Activated CD8-positive, alpha-beta memory T cell treated with anti-CD3 and anti-CD28 coated beads for 36 hours (primary cell): ENCODE results near the gene UPK2. TPM values are rescaled to one million over a fixed set of nuclear protein-coding genes. Genes with fewer than 3 reads are reported as not detected.

ENCODE experiments used
- CTCF ChIA-PET: fragments of 350-600 bp; sonication (Branson Sonifier 250); formaldehyde crosslinking; loops from one replicate; lab custom pipeline; 2021; ENCODE audit warnings: antibody characterized with exemption; lab: Charles Lee
- POLR2A ChIA-PET: fragments of 350-600 bp; sonication (Branson Sonifier 250); formaldehyde crosslinking; loops from one replicate; lab custom pipeline; 2021; ENCODE audit warnings: antibody characterized with exemption; lab: Charles Lee
- total RNA-seq, 2 experiments: library from RNA; stranded (reverse); gene quantifications; one replicate each; pipeline ENCODE4 v1.2.3, GENCODE V29; 2021

The UPK2 gene
- not detected for total RNA-seq

DNA sequence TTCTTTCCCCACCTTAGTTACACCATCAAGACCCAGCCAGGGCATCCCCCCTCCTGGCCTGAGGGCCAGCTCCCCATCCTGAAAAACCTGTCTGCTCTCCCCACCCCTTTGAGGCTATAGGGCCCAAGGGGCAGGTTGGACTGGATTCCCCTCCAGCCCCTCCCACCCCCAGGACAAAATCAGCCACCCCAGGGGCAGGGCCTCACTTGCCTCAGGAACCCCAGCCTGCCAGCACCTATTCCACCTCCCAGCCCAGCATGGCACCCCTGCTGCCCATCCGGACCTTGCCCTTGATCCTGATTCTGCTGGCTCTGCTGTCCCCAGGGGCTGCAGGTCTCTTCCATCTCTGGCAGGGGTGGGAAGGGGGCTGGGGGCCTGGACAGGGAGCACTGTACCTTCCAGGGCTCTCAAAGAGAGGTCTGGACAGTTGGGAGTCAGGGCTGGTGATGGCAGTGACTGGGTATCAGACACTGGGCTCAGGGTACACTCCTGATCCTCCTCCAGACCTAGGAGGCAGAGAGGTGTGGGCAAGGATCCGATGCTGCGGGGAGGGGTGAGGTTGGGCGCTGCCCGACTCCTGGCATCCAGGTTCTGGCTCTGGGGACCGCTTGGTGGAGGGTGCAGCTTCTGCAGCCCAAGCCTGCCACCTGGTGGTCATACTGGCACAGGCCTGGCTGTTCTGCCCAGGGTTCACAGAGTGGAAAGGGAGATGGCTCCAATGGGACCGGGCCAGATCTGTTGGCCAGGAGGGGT is at the start of gene UPK2:
Gene UPK2 (plus strand): TSS at position 205 of the 753 bp plus-strand sequence. CDS start 53 bp downstream, at position 258.
- POLR2A ChIA-PET = no interaction called here
- CTCF ChIA-PET = interaction anchor here (0.7 to 5.2 kb wide), 20 partner anchors 13 to 346 kb away, joined by 3 to 32 read pairs (median 4); no protein-coding TSS in a partner anchor

DNA sequence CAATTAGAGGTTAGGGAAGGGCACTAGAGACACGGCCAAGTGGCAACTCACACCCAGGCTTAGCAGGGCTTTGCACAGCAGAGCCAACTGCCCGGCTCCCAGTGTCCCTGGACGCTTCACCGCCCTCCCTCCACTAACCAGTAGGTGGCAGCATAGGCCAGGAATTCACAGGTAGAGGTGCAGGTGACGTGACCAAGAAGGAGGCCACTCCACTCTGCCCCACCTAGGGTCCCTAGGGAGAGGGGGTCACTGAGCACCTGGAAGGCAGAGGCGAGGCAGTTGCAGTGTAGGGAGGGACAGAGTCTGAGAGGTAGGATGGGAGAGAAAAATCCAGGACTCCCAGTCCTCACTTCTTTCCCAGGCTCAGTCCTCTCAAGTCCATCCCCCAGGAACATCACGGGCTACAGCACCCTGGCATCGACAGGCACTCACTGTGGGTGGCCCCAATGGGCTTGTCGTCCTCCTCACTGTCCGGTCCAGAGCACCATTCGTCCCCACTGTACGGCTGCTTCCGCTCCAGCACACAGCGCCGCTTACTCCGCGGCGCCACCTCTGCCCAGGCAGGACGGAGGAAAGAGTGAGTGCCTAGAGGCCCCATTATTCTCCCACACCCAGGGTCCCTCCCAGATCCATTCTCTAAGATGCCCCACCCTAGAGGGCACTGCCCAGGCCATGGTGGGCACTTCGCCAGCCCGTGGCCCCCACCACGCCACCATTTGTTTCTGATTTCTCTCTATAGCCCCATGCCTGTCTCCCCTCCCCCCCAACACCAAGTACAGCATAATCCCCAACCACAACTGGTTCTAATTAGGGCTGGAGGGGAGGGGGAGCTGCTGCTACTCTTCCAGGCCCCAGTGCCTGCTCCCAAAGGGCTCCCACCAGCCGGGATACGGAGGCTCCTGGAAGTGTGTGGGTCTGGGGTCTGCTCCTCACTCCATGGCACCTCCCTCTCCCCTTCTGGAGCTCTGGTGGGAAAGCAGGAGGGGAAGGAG is 48.8 kb upstream of the UPK2 start:
- CTCF ChIA-PET = interaction anchor here (0.7 to 4.2 kb wide), 10 partner anchors 9 to 217 kb away, joined by 3 to 32 read pairs (median 6); partner anchors contain the start of gene UPK2
- POLR2A ChIA-PET = no interaction called here

DNA sequence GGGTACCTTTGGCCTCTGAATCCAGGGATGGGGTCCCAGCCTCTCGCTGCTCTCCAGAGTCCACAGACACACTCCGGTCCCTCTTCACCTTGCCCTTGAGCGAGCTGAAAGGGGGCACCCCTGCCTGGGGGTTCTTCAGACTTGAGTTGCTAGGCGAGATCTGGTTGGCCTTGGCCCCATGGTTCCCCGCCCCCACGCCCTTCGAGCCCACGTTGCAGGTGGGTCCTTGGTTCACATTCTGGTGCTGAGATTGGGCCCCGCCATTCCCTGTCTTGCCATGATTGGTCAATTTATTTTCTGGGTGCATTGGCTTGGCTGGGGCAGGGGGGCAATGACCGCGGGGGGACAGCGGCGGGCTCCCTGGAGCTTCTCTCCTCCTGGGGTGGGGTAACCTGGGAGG is 47.8 kb upstream of the UPK2 start:
- POLR2A ChIA-PET = interaction anchor here (0.7 kb wide), 1 partner anchor 22 kb away, joined by 6 read pairs; no protein-coding TSS in a partner anchor
- CTCF ChIA-PET = interaction anchor here (0.6 to 4.2 kb wide), 6 partner anchors 13 to 218 kb away, joined by 3 to 32 read pairs (median 5); partner anchors contain the start of gene UPK2

DNA sequence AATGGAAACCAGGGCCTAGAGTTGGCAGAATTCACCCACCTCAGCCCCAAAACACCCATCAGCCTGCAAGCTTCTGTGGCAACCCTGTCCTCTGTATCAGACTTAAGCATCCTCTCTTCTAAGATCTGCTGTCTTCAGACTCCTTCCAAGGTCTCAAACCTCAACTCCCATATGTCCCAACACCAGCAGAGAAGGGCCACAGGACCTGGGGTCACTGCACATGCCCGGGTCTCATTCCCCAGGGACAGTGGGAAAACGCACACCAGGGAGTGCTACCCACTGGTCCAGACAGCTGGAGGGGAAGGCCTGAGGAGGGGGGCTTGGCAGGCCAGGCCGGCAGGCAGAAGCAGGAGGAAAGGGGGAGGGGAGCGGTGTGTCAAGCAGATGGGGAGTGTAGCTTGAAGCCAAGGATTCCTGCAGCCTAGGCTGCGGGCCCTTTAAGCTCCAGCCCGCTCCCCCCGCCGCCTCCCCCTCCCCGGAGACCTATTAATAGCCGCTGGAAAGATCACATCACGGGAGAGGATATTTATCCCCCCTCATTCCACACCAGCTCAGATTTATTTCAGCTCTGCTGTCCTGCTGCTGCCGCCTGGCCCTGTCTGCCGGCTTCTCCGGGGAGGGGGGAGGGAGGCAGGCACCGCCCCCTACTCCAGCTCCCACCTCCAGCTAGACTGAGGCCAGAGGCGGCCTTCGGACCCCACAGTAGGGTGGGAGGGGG is 47.0 kb upstream of the UPK2 start:
- POLR2A ChIA-PET = interaction anchor here (0.6 to 0.7 kb wide), 3 partner anchors 21 to 337 kb away, joined by 4 to 6 read pairs (median 5); no protein-coding TSS in a partner anchor

DNA sequence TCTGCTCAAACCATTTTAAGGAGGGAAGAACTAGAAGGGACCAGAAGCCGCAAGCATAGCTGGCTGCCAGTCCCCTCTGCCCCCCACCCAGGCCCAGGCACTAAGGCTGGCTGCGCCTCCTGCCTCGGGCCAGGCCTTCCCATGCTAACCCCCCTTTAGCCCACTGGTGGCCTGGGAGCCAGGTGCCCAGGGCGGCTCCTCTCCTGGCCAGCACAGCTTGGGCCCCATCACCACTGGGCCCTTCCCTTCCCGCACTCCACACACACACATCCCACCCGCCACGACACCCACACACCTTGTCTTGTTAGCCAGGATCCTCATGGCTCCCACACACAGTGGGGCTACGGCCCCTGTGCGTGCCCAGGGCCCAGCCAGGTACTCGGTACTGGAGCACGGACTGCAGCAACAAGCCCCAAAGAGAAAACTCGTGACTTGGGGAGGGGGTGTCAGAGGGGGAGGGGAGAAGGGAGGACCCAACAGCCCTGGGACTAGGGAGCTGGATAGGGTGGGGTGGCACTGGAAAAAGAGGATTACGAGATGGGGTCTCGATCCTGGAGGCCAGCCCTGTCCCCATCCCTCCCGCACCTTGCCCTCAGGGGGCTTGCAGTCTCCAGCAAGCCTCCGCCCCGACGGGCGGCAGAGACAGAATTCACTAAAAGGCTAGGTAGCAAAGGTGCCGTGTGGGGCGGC is 46.3 kb upstream of the UPK2 start:
- POLR2A ChIA-PET = interaction anchor here (0.6 to 0.7 kb wide), 2 partner anchors 20 to 338 kb away, joined by 4 to 5 read pairs; no protein-coding TSS in a partner anchor
- CTCF ChIA-PET = interaction anchor here (0.7 to 4.2 kb wide), 6 partner anchors 15 to 220 kb away, joined by 3 to 32 read pairs (median 5); partner anchors contain the start of gene UPK2

More for the DNA sequence above, 47.0 kb upstream of the UPK2 start:
- CTCF ChIA-PET = interaction anchor here (0.6 to 4.2 kb wide), 6 partner anchors 14 to 219 kb away, joined by 3 to 32 read pairs (median 5); partner anchors contain the start of gene UPK2

DNA sequence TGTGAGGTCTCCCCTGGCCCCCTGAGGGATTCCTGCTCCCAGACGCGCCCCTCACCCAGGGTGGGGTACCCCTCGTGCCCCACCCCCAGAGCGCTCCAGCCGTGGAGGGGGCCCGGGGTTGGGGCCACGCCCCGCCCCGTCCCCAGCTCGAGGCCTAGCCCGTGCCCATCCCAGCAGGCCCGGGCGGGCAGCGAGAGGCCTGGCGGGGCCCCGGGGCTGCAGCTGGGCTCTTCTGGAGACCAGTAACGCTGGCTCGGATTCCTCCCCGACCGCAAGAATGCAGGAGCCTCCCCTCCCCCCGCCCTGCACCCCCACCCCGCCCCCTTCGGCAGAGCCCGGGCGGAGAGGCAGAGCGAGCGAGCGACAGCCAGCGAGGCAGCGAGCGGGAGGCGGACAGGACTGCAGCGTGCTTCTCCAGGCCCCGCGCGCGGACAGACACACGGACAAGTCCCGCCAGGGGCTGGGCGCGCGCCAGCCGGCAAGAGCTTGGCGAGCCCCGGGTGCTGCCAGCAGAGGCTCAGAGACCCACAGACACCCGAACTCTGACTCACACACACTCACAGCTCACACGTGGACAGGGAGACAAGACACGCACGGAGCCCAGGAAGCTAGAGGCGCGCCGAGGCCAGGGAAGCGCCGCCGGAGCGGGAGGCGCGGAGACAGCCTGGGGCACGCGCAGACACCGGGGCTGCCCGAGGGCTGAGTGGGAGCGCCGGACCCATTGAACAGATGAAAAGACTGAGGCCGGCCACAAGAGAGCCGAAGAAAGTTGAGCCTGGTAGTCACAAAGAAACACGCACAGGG is 45.6 kb upstream of the UPK2 start:
- CTCF ChIA-PET = interaction anchor here (0.7 to 4.2 kb wide), 6 partner anchors 18 to 119 kb away, joined by 3 to 32 read pairs (median 3); partner anchors contain the start of genes CXCR5, DDX6 and UPK2
- POLR2A ChIA-PET = interaction anchor here (0.6 to 1.7 kb wide), 2 partner anchors 19 to 119 kb away, joined by 3 to 8 read pairs; no protein-coding TSS in a partner anchor

DNA sequence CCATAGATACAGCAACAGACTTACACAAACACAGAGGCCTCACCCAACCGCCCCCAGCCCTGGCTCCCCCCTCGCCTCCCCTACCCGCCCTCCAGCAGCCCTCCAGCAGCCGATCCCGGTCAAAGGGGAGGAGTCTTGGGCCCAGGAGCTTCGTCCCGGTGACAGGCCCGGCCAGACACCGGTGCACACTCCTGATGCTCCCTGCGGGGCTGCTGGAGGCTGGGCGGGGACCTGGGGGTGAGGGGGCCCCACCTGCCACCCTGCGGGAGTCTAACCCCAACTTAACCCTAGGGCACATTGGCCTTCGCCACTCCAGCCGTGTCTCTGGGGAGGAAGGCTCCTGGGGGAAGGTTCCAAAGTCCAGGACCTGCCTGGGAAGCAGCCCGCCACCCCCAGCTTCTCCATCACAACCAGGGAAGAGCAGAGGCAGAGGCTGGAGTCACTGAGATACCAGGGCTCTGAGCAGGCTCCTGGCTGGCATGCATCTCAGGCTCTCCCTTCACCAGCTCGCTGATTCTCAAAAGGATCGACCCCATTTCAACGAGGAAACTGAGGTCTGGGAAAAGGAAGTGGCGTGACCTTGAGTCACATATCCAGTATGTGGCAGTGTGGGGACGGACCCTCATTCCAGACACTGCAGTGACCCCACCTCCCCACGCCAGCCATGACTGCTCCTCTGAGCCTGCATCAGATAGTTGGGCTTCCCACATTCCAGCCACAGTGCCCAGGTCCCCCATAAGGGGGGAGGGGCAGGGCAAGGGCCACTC is 44.8 kb upstream of the UPK2 start:
- ChIA-PET CTCF (interaction anchor here (1.0 to 4.2 kb wide), 6 partner anchors 19 to 221 kb away, joined by 3 to 32 read pairs (median 3); partner anchors contain the start of genes CXCR5, DDX6 and UPK2), POLR2A (interaction anchor here (0.6 to 1.7 kb wide), 2 partner anchors 18 to 120 kb away, joined by 3 to 8 read pairs; no protein-coding TSS in a partner anchor)

DNA sequence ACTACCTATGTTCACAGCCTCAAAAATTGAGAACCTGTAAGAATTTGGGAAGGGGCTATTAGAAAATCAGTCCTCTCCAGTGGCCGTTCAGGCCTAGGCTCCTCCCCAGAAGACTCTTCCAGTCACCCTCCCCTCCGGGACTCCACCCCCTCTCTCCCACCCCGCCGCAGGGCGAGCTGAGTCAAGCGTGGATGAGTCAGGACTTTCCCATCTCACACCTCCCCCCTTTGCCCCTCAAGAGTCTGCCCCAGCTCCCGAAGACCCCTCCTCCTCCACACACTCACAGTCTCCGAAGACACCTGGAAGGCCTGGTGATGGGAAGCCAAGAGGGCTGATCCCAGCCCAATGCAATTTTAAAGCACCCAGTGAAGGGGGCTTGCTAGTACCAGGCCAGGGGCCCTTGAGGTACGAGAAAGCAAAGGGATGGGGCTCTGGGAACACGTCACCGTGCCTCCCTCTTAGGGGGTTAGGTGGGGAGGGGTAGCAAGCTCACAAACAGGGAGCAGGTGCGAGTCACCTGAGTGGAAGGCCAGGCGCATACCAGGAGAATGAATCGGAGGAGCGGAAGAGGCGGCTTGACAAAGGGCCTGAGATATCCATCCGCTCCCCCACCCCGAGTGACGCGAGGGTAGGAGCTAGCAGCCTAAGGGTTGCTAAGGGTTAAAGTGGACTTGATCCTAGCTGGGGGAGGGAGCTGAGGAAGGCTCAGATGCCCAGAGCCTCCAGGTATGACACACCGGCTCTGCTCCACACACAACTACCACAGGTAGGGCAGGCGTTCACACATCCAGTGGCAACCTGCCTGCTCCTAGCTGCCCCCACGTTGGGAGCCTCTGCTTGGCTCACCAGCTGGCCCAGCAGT is 44.0 kb upstream of the UPK2 start:
- ChIA-PET POLR2A (interaction anchor here (1.7 to 2.4 kb wide), 3 partner anchors 17 to 122 kb away, joined by 8 to 18 read pairs (median 13); partner anchors contain the start of gene DDX6), CTCF (interaction anchor here (1.2 to 1.4 kb wide), 2 partner anchors 55 to 222 kb away, joined by 3 to 6 read pairs; no protein-coding TSS in a partner anchor)

DNA sequence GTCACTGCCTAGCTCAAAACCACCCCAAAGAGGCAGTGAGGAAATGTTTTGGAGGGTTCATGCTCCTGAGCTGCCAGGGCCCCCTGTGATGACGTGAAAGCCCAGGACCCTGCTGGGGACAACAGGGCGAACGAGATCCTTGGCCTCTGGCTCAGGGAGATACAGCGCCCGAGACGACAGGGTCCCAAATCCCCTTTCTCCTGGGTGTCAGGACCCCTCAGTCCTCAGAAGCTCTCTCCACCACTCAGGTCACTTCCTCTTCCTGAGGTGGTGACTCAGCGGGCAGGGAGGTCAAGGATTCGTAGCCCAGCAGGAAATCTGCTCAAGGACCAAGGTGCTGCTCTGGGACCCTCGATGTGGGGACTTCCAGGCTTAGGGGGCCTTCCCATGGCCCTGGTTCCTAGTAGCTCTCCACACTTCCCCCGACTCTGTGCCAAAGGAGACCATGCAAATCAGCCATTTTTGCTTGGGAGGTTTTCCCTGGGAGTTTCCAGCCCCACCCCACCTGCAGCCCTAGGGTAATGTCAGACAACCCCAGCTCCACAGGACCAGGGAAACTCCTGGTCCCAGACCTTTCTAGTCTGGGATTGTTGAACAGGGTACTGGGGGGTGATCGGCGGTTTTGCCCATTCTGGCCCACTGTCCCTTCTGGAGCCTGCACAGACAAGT is 43.2 kb upstream of the UPK2 start:
- POLR2A ChIA-PET = interaction anchor here (2.3 to 2.4 kb wide), 2 partner anchors 16 to 123 kb away, joined by 13 to 18 read pairs; partner anchors contain the start of gene DDX6
- CTCF ChIA-PET = interaction anchor here (1.2 to 1.6 kb wide), 3 partner anchors 40 to 223 kb away, joined by 3 to 6 read pairs (median 5); no protein-coding TSS in a partner anchor

DNA sequence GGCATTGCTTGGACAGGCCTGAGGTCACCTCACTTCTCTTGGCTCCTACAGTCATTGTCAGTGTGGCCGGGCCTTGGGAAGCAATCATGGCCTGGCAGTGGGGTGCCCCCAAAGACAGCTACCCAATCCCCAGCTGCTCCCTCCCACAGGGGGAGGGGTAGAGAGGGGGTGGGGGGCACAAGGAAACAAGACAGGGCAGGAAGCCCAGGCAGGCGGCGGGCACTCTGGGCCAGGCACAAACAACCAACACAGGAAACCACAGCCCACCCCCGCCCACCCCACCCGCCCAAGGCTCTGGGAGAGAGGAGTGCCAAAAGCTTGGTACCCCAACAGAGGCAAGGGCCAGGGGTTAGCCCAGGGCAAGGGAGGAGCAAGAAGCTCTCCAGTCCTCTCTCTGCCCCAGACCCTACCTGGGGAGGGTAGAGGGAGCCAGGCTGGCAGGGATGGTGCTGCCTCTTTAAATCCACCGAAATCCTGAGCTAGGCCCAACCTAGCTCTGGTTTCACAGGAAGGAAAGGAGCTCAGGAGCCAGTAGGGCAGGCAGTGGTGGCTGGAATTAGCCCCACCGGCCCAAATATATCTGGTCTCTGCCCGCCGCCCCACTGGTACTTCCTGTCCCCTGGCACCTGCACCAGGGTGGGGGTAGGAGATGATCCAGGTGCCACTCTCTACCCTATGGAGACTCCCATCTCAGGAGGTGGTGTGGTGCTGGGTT is 42.5 kb upstream of the UPK2 start:
- ChIA-PET POLR2A (interaction anchor here (2.3 to 2.4 kb wide), 2 partner anchors 16 to 123 kb away, joined by 13 to 18 read pairs; partner anchors contain the start of gene DDX6), CTCF (interaction anchor here (0.6 to 1.6 kb wide), 4 partner anchors 41 to 224 kb away, joined by 3 to 5 read pairs (median 4); no protein-coding TSS in a partner anchor)

DNA sequence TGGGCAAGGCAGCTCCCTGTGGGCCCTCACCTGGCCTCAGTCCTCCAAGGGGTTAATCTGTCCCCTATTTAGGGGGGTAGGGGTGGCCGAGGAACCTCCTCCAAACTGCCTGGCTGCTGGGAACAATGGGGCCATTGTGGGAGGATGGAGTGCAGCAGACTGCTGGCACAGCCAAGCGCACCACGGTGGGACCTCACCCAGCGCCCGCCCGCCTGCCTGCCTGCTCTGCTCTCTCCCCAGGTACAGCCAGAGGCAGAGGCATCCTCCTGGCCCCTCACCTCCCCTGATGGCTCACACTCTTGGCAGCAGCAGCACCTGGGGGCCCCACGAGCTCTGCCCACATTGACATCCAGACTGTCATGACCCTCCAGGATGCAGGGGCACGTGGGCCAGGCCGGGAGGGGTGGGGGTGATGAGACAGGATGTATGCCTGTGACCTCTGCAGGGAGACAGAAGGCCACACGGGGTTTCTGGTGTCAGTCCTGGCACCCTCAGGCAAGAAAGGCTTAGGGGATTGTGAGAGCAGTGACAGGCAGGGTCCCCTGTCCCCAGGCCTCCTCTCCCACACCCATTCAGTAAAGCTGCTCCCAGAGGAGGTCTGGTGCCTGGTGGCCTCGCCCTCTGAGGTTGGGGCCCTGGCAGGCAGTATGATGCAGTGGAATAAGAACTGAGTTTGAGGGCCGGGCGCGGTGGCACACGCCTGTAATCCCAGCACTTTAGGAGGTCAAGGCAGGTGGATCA is 41.8 kb upstream of the UPK2 start:
- ChIA-PET CTCF (interaction anchor here (0.7 to 1.6 kb wide), 4 partner anchors 42 to 225 kb away, joined by 3 to 5 read pairs (median 3); no protein-coding TSS in a partner anchor), POLR2A (interaction anchor here (2.3 to 2.4 kb wide), 2 partner anchors 15 to 124 kb away, joined by 13 to 18 read pairs; partner anchors contain the start of gene DDX6)

DNA sequence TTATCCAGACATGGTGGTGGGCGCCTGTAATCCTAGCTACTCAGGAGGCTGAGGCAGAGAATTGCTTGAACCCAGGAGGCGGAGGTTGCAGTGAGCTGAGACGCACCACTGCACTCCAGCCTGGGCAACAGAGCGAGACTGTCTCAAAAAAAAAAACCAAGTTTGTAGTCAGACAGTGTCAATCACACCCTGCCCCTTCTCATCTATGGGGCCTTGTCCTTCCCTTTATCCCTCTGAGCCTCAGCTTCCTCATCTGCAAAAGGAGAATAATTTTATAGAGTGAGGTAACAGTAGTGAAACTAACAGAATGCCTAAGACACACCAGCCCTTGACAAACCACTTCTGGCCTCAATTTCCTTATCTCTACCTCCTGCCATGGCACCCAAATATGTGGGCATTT is 41.1 kb upstream of the UPK2 start:
- ChIA-PET CTCF (interaction anchor here (0.7 kb wide), 2 partner anchors 9 to 123 kb away, joined by 3 read pairs; no protein-coding TSS in a partner anchor), POLR2A (no interaction called here)
